IMR-90 (cell line): Measurements from ENCODE around the gene FEN1.

Source experiments
- CEBPB ChIP-seq: IDR thresholded peaks from 2 replicates; pipeline ENCODE4 v1.6.1; 2012; ENCODE audit warnings: low read depth, low read length, improper control_type of control experiment
- CHD1 ChIP-seq: IDR thresholded peaks from 2 replicates; pipeline ENCODE4 v1.6.1; 2012; ENCODE audit warnings: low read depth, low read length, improper control_type of control experiment
- CTCF ChIP-seq: conservative IDR thresholded peaks from 2 replicates; pipeline ENCODE4 v1.5.1; 2012; ENCODE audit warnings: mild to moderate bottlenecking, low read depth, low read length, improper control_type of control experiment
- ELK1 ChIP-seq: fragments of 150-350 bp; IDR thresholded peaks from 2 replicates; pipeline ENCODE4 v1.6.1; 2016; ENCODE audit warnings: low read depth, mild to moderate bottlenecking, low read length, moderate library complexity, borderline replicate concordance
- MAFK ChIP-seq: IDR thresholded peaks from 2 replicates; pipeline ENCODE4 v1.6.1; 2012; ENCODE audit warnings: low read depth, low read length, improper control_type of control experiment
- MAZ ChIP-seq: IDR thresholded peaks from 2 replicates; pipeline ENCODE4 v1.6.1; 2012; ENCODE audit warnings: low read depth, mild to moderate bottlenecking, low read length, improper control_type of control experiment, moderate library complexity, borderline replicate concordance
- NFE2L2 ChIP-seq: fragments of 150-350 bp; IDR thresholded peaks from 2 replicates; pipeline ENCODE4 v1.6.1; 2016; ENCODE audit warnings: low read depth, mild to moderate bottlenecking, low read length
- POLR2A ChIP-seq: IDR thresholded peaks from 2 replicates; pipeline ENCODE4 v1.6.1; 2012; ENCODE audit warnings: mild to moderate bottlenecking, low read depth, low read length
- RAD21 ChIP-seq: IDR thresholded peaks from 2 replicates; pipeline ENCODE4 v1.6.1; 2012; ENCODE audit warnings: low read length, improper control_type of control experiment
- RCOR1 ChIP-seq: IDR thresholded peaks from 2 replicates; pipeline ENCODE4 v1.6.1; 2012; ENCODE audit warnings: mild to moderate bottlenecking, low read length, improper control_type of control experiment; ENCODE audit not compliant: insufficient replicate concordance
- TF ChIP-seq, protein P1 (sequence below): fragments of 150-350 bp; IDR thresholded peaks from 2 replicates; pipeline ENCODE4 v1.6.1; 2017; ENCODE audit warnings: mild to moderate bottlenecking, antibody characterized with exemption, low read length, low read depth

DNA sequence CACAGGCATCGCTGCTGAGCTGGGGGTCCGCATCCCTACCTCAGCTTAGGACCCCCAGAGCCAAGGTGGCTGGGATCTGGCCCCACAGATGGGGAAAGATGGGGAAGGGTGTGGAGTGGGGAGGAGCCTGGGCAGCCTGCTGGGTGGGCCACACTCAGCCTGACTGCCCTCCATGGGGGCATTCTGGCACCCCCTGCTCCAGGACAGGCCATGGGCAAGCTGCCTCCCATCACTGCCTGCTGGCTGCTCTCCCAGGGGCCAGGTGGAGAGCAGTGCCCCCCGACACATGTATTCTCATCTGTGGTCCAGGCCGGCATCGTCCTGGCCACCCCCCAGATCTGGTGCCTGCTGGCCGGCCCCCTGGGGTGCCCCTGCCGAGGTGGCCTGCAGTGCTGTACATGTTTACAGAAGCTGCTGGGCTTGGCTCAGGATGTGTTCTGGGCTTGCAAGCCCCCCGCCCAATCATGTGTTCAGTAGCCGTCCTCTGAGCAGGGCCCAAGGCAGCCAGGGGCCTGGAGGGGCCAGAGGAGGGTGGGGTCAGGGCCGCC is 48.0 kb upstream of the FEN1 start:
- TF ChIP-seq CTCF (no peak), POLR2A (no peak), RAD21 (no peak), NFE2L2 (no peak), ELK1 (no peak), CHD1 (no peak), CEBPB (no peak), MAFK (no peak), RCOR1 (no peak), MAZ (no peak)
- TF ChIP-seq, protein P1, sequence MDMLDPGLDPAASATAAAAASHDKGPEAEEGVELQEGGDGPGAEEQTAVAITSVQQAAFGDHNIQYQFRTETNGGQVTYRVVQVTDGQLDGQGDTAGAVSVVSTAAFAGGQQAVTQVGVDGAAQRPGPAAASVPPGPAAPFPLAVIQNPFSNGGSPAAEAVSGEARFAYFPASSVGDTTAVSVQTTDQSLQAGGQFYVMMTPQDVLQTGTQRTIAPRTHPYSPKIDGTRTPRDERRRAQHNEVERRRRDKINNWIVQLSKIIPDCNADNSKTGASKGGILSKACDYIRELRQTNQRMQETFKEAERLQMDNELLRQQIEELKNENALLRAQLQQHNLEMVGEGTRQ: no peak
